Ovary (tissue), 3 donors: ENCODE results near the gene UBFD1.

ENCODE experiments used
- POLR2A ChIP-seq: fragments of 450-650 bp; IDR thresholded peaks from one replicate; pipeline ENCODE4 v1.6.1; 2017; ENCODE audit warnings: antibody characterized with exemption, mild to moderate bottlenecking, moderate library complexity
- TF ChIP-seq, protein P1 (sequence below), 3 donors: fragments of 450-650 bp in 2 of 3; fragments of 200-600 bp in 1 of 3; IDR thresholded peaks; one replicate each; pipeline versions ENCODE4 v1.5.1 to v1.8.0; 2016 to 2022; ENCODE audit warnings: antibody characterized with exemption in 3 of 3, mild to moderate bottlenecking in 1 of 3
- donor health status: DM: no; HTN: no; CAD: no.

DNA sequence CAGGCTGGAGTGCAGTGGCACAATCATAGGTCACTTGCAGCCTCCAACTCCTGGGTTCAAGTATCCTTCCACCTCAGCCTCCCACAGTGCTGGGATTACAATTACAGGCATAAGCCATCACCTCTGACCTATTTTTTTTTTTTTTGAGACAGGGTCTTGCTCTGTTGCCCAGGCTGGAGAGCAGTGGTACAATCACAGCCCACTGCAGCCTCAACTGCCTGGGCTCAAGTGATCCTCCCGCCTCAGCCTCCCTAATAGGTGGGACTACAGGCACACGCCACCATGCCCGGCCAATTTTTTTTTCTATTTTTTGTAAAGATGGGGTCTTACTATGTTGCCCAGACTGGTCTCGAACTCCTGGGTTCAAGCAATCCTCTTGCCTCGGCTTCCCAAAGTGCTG, 41.6 kb upstream of the UBFD1 start:
- TF ChIP-seq, protein P1, sequence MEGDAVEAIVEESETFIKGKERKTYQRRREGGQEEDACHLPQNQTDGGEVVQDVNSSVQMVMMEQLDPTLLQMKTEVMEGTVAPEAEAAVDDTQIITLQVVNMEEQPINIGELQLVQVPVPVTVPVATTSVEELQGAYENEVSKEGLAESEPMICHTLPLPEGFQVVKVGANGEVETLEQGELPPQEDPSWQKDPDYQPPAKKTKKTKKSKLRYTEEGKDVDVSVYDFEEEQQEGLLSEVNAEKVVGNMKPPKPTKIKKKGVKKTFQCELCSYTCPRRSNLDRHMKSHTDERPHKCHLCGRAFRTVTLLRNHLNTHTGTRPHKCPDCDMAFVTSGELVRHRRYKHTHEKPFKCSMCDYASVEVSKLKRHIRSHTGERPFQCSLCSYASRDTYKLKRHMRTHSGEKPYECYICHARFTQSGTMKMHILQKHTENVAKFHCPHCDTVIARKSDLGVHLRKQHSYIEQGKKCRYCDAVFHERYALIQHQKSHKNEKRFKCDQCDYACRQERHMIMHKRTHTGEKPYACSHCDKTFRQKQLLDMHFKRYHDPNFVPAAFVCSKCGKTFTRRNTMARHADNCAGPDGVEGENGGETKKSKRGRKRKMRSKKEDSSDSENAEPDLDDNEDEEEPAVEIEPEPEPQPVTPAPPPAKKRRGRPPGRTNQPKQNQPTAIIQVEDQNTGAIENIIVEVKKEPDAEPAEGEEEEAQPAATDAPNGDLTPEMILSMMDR (IDR thresholded peaks at IDR 0.05): no peak
- no peak for TF ChIP-seq POLR2A
